T follicular helper cell (primary cell): ENCODE results near the gene GPATCH8.
A peak's percentile ranks its signal among the peaks of the same experiment; 100 is the strongest.
"Not testable (repeated sequence)": the region's sequence is repeated elsewhere in the genome, so short reads cannot be mapped to it uniquely, and the experiment has no call there.

Source experiments
- DNase-seq: peaks from one replicate; pipeline ENCODE4 v3.0.0-alpha.2; 2020; ENCODE audit warnings: low read depth

GPATCH8 gene

GRCh38 chr17:44527102-44527501 is 23.9 kb upstream of the GPATCH8 start:
- DNase-seq = no peak

- no peak for DNase-seq
Observed at GRCh38 chr17:44523672-44523972, 20.4 kb upstream of the GPATCH8 start.

GRCh38 chr17:44522883-44523671 is 19.9 kb upstream of the GPATCH8 start:
- peak; percentile 12 for DNase-seq

GRCh38 chr17:44518032-44518431 is 14.8 kb upstream of the GPATCH8 start:
- DNase-seq = no peak

GRCh38 chr17:44511241-44512134 is 8.3 kb upstream of the GPATCH8 start:
- DNase-seq = not testable (repeated sequence)

GRCh38 chr17:44506939-44507604 is 3.9 kb upstream of the GPATCH8 start:
- not testable (repeated sequence) for DNase-seq

- DNase-seq = no peak
Observed at GRCh38 chr17:44502598-44503146, 534 bp downstream of the GPATCH8 start.

GRCh38 chr17:44501866-44502375 is 1.3 kb downstream of the GPATCH8 start:
- DNase-seq = no peak

- no peak for DNase-seq
Observed at GRCh38 chr17:44499722-44500121, 3.5 kb downstream of the GPATCH8 start.

- no peak for DNase-seq
Observed at GRCh38 chr17:44496815-44497214, 6.4 kb downstream of the GPATCH8 start.

GRCh38 chr17:44493339-44493738 is 9.9 kb downstream of the GPATCH8 start:
- DNase-seq = no peak

GRCh38 chr17:44492706-44493272 is 10.4 kb downstream of the GPATCH8 start:
- no peak for DNase-seq

- no peak for DNase-seq
Observed at GRCh38 chr17:44489581-44489980, 13.6 kb downstream of the GPATCH8 start.

GRCh38 chr17:44487170-44487569 is 16.0 kb downstream of the GPATCH8 start:
- DNase-seq = no peak

GRCh38 chr17:44473367-44473766 is 29.8 kb downstream of the GPATCH8 start:
- DNase-seq = no peak

- no peak for DNase-seq
Observed at GRCh38 chr17:44469676-44470075, 33.5 kb downstream of the GPATCH8 start.

GRCh38 chr17:44467108-44467507 is 36.1 kb downstream of the GPATCH8 start:
- no peak for DNase-seq

GRCh38 chr17:44466339-44466738 is 36.9 kb downstream of the GPATCH8 start:
- no peak for DNase-seq

- DNase-seq = no peak
Observed at GRCh38 chr17:44465897-44466296, 37.3 kb downstream of the GPATCH8 start.

- DNase-seq = no peak
Observed at GRCh38 chr17:44465276-44465675, 37.9 kb downstream of the GPATCH8 start.

- DNase-seq = no peak
Observed at GRCh38 chr17:44464037-44464436, 39.2 kb downstream of the GPATCH8 start.

GRCh38 chr17:44451832-44452231 is 51.4 kb downstream of the GPATCH8 start:
- DNase-seq = no peak
